ENCODE data around the gene COL12A1. TPM values are rescaled to one million over a fixed set of nuclear protein-coding genes. Genes with fewer than 3 reads are reported as not detected.
"Not testable (repeated sequence)": the region's sequence is repeated elsewhere in the genome, so short reads cannot be mapped to it uniquely, and the experiment has no call there.

The COL12A1 gene
- total RNA-seq, 1 donor from 2014 or later: 17.7 TPM

GRCh38 chr6:75213112-75213511 lies 7.3 kb upstream of the COL12A1 start:
- no peak for DNase-seq (ENCODE audit: low read depth)

- no peak for DNase-seq (ENCODE audit: low read depth)
Measured at GRCh38 chr6:75211920-75212590, 6.2 kb upstream of the COL12A1 start.

- DNase-seq (ENCODE audit: low read depth): peak; percentile 75
Measured at GRCh38 chr6:75210885-75211739, 5.3 kb upstream of the COL12A1 start.

- no peak for DNase-seq (ENCODE audit: low read depth)
Measured at GRCh38 chr6:75209184-75209723, 3.4 kb upstream of the COL12A1 start.

GRCh38 chr6:75208298-75209183 lies 2.7 kb upstream of the COL12A1 start:
- DNase-seq (ENCODE audit: low read depth): peak; percentile 88

GRCh38 chr6:75206576-75207342 lies 906 bp upstream of the COL12A1 start:
- no peak for DNase-seq (ENCODE audit: low read depth)

- DNase-seq (ENCODE audit: low read depth): peak; percentile 65
Measured at GRCh38 chr6:75204959-75205775, 686 bp downstream of the COL12A1 start.

GRCh38 chr6:75204217-75204958 lies 1.5 kb downstream of the COL12A1 start:
- DNase-seq (ENCODE audit: low read depth): peak; percentile 90

GRCh38 chr6:75203721-75204120 lies 2.1 kb downstream of the COL12A1 start:
- DNase-seq (ENCODE audit: low read depth): peak; percentile 22

GRCh38 chr6:75202676-75203131 lies 3.1 kb downstream of the COL12A1 start:
- DNase-seq (ENCODE audit: low read depth): no peak

- DNase-seq (ENCODE audit: low read depth): no peak
Measured at GRCh38 chr6:75201901-75202672, 3.8 kb downstream of the COL12A1 start.

GRCh38 chr6:75201021-75201420 lies 4.8 kb downstream of the COL12A1 start:
- no peak for DNase-seq (ENCODE audit: low read depth)

- no peak for DNase-seq (ENCODE audit: low read depth)
Measured at GRCh38 chr6:75199889-75200288, 6.0 kb downstream of the COL12A1 start.

GRCh38 chr6:75196081-75196687 lies 9.7 kb downstream of the COL12A1 start:
- DNase-seq (ENCODE audit: low read depth): no peak

GRCh38 chr6:75188221-75188925 lies 17.5 kb downstream of the COL12A1 start:
- no peak for DNase-seq (ENCODE audit: low read depth)

GRCh38 chr6:75186581-75186980 lies 19.3 kb downstream of the COL12A1 start:
- not testable (repeated sequence) for DNase-seq (ENCODE audit: low read depth)

- DNase-seq (ENCODE audit: low read depth): no peak
Measured at GRCh38 chr6:75183099-75183541, 22.7 kb downstream of the COL12A1 start.

All from myocyte (in vitro differentiated cells).